22Rv1 (cell line): ENCODE data around the gene EPB41.

Experiments
- ZFX ChIP-seq: fragments of 450-650 bp; IDR thresholded peaks from 2 replicates; pipeline ENCODE4 v1.6.1; 2017; ENCODE audit warnings: antibody characterized with exemption, borderline replicate concordance
- TF ChIP-seq, protein P1 (sequence below): fragments of 450-650 bp; IDR thresholded peaks from 2 replicates; pipeline ENCODE4 v1.5.1; 2017; ENCODE audit warnings: mild to moderate bottlenecking

DNA sequence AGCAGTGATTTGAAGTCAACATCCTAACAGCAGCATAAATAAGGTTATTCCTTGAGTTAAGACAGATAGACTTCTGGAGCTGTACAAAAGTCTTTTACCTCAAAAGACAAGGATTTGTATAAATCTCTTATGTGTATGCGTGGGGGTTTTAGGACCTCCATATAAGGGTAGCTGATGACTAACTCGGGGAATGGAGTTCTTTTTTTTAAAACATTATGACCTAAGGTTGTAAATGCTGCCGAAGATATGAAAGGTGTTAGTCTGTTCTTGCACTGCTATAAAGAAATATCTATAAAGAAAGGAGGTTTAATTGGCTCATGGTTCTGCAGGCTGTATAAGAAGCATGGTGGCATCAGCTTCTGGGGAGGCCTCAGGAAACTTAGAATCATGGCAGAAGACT lies 90.4 kb downstream of the EPB41 start:
- TF ChIP-seq, protein P1, sequence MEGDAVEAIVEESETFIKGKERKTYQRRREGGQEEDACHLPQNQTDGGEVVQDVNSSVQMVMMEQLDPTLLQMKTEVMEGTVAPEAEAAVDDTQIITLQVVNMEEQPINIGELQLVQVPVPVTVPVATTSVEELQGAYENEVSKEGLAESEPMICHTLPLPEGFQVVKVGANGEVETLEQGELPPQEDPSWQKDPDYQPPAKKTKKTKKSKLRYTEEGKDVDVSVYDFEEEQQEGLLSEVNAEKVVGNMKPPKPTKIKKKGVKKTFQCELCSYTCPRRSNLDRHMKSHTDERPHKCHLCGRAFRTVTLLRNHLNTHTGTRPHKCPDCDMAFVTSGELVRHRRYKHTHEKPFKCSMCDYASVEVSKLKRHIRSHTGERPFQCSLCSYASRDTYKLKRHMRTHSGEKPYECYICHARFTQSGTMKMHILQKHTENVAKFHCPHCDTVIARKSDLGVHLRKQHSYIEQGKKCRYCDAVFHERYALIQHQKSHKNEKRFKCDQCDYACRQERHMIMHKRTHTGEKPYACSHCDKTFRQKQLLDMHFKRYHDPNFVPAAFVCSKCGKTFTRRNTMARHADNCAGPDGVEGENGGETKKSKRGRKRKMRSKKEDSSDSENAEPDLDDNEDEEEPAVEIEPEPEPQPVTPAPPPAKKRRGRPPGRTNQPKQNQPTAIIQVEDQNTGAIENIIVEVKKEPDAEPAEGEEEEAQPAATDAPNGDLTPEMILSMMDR = no peak
- TF ChIP-seq ZFX = no peak
